PC-3 (cell line): ENCODE results near the gene AP3B1. TPM values are rescaled to one million over a fixed set of nuclear protein-coding genes. Genes with fewer than 3 reads are reported as not detected.

Experiments
- ATAC-seq: fragments of 200-7000 bp; cut with Tn5 transposase; 2 replicates; pipeline ENCODE4 v1.9.1; 2020; ENCODE audit warnings: mild to moderate bottlenecking, moderate library complexity
- BruUV-seq: library from RNA; stranded (reverse); fragments of 400-500 nt; replicated peaks from 2 replicates; lab custom pipeline; 2021; lab: Mats Ljungman, UMichigan
- CTCF ChIA-PET: fragments of 300-600 bp; sonication (Branson Sonifier 250); formaldehyde crosslinking; loops from one replicate; lab custom pipeline; 2022; ENCODE audit warnings: antibody characterized with exemption; lab: Charles Lee
- POLR2A ChIA-PET: fragments of 300-600 bp; sonication (Branson Sonifier 250); formaldehyde crosslinking; loops from one replicate; lab custom pipeline; 2022; ENCODE audit warnings: antibody characterized with exemption; ENCODE audit not compliant: unreplicated experiment; lab: Charles Lee
- DNase-seq: peaks from one replicate; pipeline ENCODE4 v3.0.0-alpha.2; 2015
- H2AFZ ChIP-seq: fragments of 300-600 bp; sonication (generic); 2 replicates; pipeline ENCODE4 v1.6.0; 2016; ENCODE audit warnings: antibody characterized with exemption, low read length
- H3F3A ChIP-seq: fragments of 300-600 bp; sonication (generic); one replicate; pipeline ENCODE4 v1.6.0; 2017; ENCODE audit warnings: antibody characterized with exemption, low read length, control low read depth, mild to moderate bottlenecking; ENCODE audit not compliant: unreplicated experiment
- H3K27ac ChIP-seq: fragments of 300-600 bp; sonication (generic); 2 replicates; pipeline ENCODE4 v1.5.1; 2016; ENCODE audit warnings: mild to moderate bottlenecking, low read length
- H3K27me3 ChIP-seq: fragments of 300-600 bp; sonication (generic); 2 replicates; pipeline ENCODE4 v1.6.1; 2016; ENCODE audit warnings: low read length, mixed read lengths
- H3K36me3 ChIP-seq: fragments of 300-600 bp; sonication (generic); 2 replicates; pipeline ENCODE4 v1.6.1; 2016; ENCODE audit warnings: low read depth, mixed run types, low read length, mixed read lengths
- H3K4me1 ChIP-seq: fragments of 300-600 bp; sonication (generic); 2 replicates; pipeline ENCODE4 v1.5.1; 2016; ENCODE audit warnings: low read length; ENCODE audit not compliant: insufficient read depth
- H3K4me2 ChIP-seq: fragments of 300-600 bp; sonication (generic); 2 replicates; pipeline ENCODE4 v1.6.0; 2016; ENCODE audit warnings: low read length
- H3K4me3 ChIP-seq: fragments of 300-600 bp; sonication (generic); 2 replicates; pipeline ENCODE4 v1.5.1; 2016; ENCODE audit warnings: mild to moderate bottlenecking, low read length, mixed read lengths
- H3K79me2 ChIP-seq: fragments of 300-600 bp; sonication (generic); 2 replicates; pipeline ENCODE4 v1.6.1; 2017; ENCODE audit warnings: low read length, mixed read lengths
- H3K9ac ChIP-seq: fragments of 300-600 bp; sonication (generic); 2 replicates; pipeline ENCODE4 v1.6.0; 2016; ENCODE audit warnings: mild to moderate bottlenecking, low read length
- H3K9me2 ChIP-seq: fragments of 300-600 bp; sonication (generic); replicated peaks from 2 replicates; pipeline ENCODE4 v1.6.1; 2016; ENCODE audit warnings: mixed run types, low read length, mixed read lengths
- H3K9me3 ChIP-seq: fragments of 300-600 bp; sonication (generic); 2 replicates; pipeline ENCODE4 v1.6.1; 2016; ENCODE audit warnings: low read length, mixed read lengths
- H4K20me1 ChIP-seq: fragments of 300-600 bp; sonication (generic); 2 replicates; pipeline ENCODE4 v1.6.1; 2016; ENCODE audit warnings: low read length, mixed read lengths
- CTCF ChIP-seq: fragments of 300-600 bp; sonication (generic); conservative IDR thresholded peaks from 2 replicates; pipeline ENCODE4 v1.5.1; 2017; ENCODE audit warnings: antibody characterized with exemption, low read depth, mild to moderate bottlenecking, low read length
- EZH2 ChIP-seq: fragments of 300-600 bp; sonication (generic); IDR thresholded peaks from one replicate; pipeline ENCODE4 v1.6.1; 2017; ENCODE audit warnings: antibody characterized with exemption, mild to moderate bottlenecking, low read length; ENCODE audit not compliant: unreplicated experiment
- EZH2phosphoT487 ChIP-seq: fragments of 300-600 bp; sonication (generic); IDR thresholded peaks from 2 replicates; pipeline ENCODE4 v1.6.1; 2018; ENCODE audit warnings: mild to moderate bottlenecking, antibody characterized with exemption, low read length, borderline replicate concordance
- intact Hi-C: fragments of 100-400 bp; cut with micrococcal nuclease; formaldehyde crosslinking; loops from 2 replicates; pipeline ENCODE4 v1.9.0; 2023
- total RNA-seq: library from RNA; depleted of rRNA; stranded (reverse); fragments of >200 nt; gene quantifications from 2 replicates; pipeline ENCODE4 v1.2.3, GENCODE V29; 2014

AP3B1 gene
- total RNA-seq, 1 experiment from 2014 or later: 25.7 TPM

GRCh38 chr5:78062645-78063044, 231.9 kb downstream of the AP3B1 start:
- TF ChIP-seq CTCF (no peak), EZH2phosphoT487 (no peak), EZH2 (no peak)
- Histone ChIP-seq H3K4me3 (no peak overlapping the region), H3K4me2 (no peak overlapping the region), H3K9me2 (no peaks in the 10 kb centered on the region), H3K36me3 (no peaks in the 10 kb centered on the region), H3F3A (no peaks in the 10 kb centered on the region), H2AFZ (no peak overlapping the region), H3K27me3 (no peaks in the 10 kb centered on the region), H3K9ac (no peak overlapping the region), H3K4me1 (0 out of 2 replicates have a peak, but pooled peaks cover 4% of the 10 kb centered on the region), H4K20me1 (no peaks in the 10 kb centered on the region), H3K9me3 (no peaks in the 10 kb centered on the region), H3K79me2 (no peaks in the 10 kb centered on the region), H3K27ac (no peak overlapping the region)
- BruUV-seq: no TSS peak
- DNase-seq: no peak
- ChIA-PET CTCF (no interaction called here), POLR2A (interaction anchor here (0.7 kb wide), 1 partner anchor 25 kb away, joined by 4 read pairs; no protein-coding TSS in a partner anchor)
- no peak for ATAC-seq
- intact Hi-C loops: no loop called here

- Histone ChIP-seq H3K9me2 (no peaks in the 10 kb centered on the region), H3K27me3 (no peaks in the 10 kb centered on the region), H3K4me2 (no peak overlapping the region), H3K36me3 (no peaks in the 10 kb centered on the region), H4K20me1 (no peaks in the 10 kb centered on the region), H3K79me2 (no peaks in the 10 kb centered on the region), H2AFZ (no peak overlapping the region), H3K4me1 (0 out of 2 replicates have a peak, but pooled peaks cover 4% of the 10 kb centered on the region), H3K4me3 (no peak overlapping the region), H3K27ac (no peak overlapping the region), H3F3A (no peaks in the 10 kb centered on the region), H3K9me3 (no peaks in the 10 kb centered on the region), H3K9ac (no peak overlapping the region)
- peak; percentile 25 for DNase-seq
- intact Hi-C loops: no loop called here
- ChIA-PET POLR2A (no interaction called here), CTCF (no interaction called here)
- no TSS peak for BruUV-seq
- peak; percentile 80 for ATAC-seq
- TF ChIP-seq EZH2 (no peak), EZH2phosphoT487 (no peak), CTCF (no peak)
Observed at GRCh38 chr5:78060421-78060820, 234.1 kb downstream of the AP3B1 start.

GRCh38 chr5:78058625-78059024, 235.9 kb downstream of the AP3B1 start:
- BruUV-seq: no TSS peak
- no peak overlapping the region for H3K9ac ChIP-seq
- no peaks in the 10 kb centered on the region for H3K27me3 ChIP-seq
- H2AFZ ChIP-seq: no peak overlapping the region
- no peak overlapping the region for H3K27ac ChIP-seq
- ChIA-PET POLR2A (no interaction called here), CTCF (no interaction called here)
- ATAC-seq (no peak), DNase-seq (peak; percentile 2)
- no peaks in the 10 kb centered on the region for H3K9me2 ChIP-seq
- no peaks in the 10 kb centered on the region for H3F3A ChIP-seq
- no peak overlapping the region for H3K4me3 ChIP-seq
- H3K4me2 ChIP-seq: no peak overlapping the region
- intact Hi-C loops: loop anchor here (10.0 kb wide), 1 partner anchor 106 kb away; no protein-coding TSS in a partner anchor
- no peaks in the 10 kb centered on the region for H3K9me3 ChIP-seq
- H3K4me1 ChIP-seq: 0 out of 2 replicates have a peak, but pooled peaks cover 4% of the 10 kb centered on the region
- no peaks in the 10 kb centered on the region for H3K36me3 ChIP-seq
- no peaks in the 10 kb centered on the region for H3K79me2 ChIP-seq
- H4K20me1 ChIP-seq: no peaks in the 10 kb centered on the region
- TF ChIP-seq EZH2: no peak
- TF ChIP-seq CTCF: no peak
